Muscle layer of duodenum (tissue), 2 donors: ENCODE results near the gene KRT84.
"Not testable (repeated sequence)": the region's sequence is repeated elsewhere in the genome, so short reads cannot be mapped to it uniquely, and the experiment has no call there.

Source experiments
- H3K27ac ChIP-seq: one replicate; pipeline ENCODE4 v1.7.0; 2013; ENCODE audit warnings: mild to moderate bottlenecking, low read length
- H3K27me3 ChIP-seq: one replicate; pipeline ENCODE4 v1.7.0; 2013; ENCODE audit warnings: low read depth, mild to moderate bottlenecking, control low read depth, low read length
- H3K36me3 ChIP-seq, 2 donors: one replicate each; pipeline ENCODE4 v1.7.0; 2013; ENCODE audit warnings: low read length in 2 of 2, control low read depth in 1 of 2, mild to moderate bottlenecking in 1 of 2; ENCODE audit not compliant: insufficient read depth in 2 of 2, control insufficient read depth in 1 of 2
- H3K4me1 ChIP-seq, 2 donors: one replicate each; pipeline ENCODE4 v1.7.0; 2013; ENCODE audit warnings: low read length in 2 of 2, mild to moderate bottlenecking in 2 of 2, control low read depth in 1 of 2, moderate library complexity in 1 of 2; ENCODE audit not compliant: insufficient read depth in 2 of 2, control insufficient read depth in 1 of 2
- H3K4me3 ChIP-seq, 2 donors: one replicate each; pipeline ENCODE4 v1.7.0; 2013; ENCODE audit warnings: low read length in 2 of 2, low read depth in 1 of 2, mild to moderate bottlenecking in 1 of 2
- H3K9me3 ChIP-seq, 2 donors: one replicate each; pipeline ENCODE4 v1.7.0; 2013; ENCODE audit warnings: low read length in 2 of 2, control low read depth in 1 of 2, mild to moderate bottlenecking in 1 of 2; ENCODE audit not compliant: control insufficient read depth in 1 of 2
- donor health status: healthy.

KRT84 gene

GRCh38 chr12:52410589-52411248, 25.3 kb upstream of the KRT84 start:
- not testable (repeated sequence) for H3K36me3 ChIP-seq, H3K27me3 ChIP-seq, H3K9me3 ChIP-seq, H3K27ac ChIP-seq, H3K4me3 ChIP-seq
- H3K4me1 ChIP-seq: peaks cover 0 to 29% of the 10 kb centered on the region in 2 donors

DNA sequence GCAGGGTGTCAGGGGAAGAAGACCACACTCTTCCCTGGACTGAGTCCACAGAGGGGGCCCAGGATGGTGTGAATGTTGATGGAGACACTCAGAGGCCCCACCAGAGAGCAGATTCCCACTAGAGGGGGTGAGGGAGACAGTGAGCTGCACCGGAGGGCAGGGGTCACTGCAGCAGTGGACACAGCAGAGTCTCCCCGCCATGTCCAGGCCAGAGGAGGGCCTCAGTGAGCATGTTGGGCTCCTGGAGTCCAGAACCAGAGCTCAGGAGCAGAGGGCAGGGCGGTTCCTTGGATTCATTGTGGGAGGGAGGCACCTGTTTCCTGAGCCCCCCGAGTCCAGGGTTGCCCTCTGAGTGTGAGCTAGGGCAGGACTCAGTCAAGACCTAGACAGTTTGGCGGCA, 22.5 kb upstream of the KRT84 start:
- no peaks in the 10 kb centered on the region for H3K36me3 ChIP-seq
- H3K4me3 ChIP-seq: no peak overlapping the region
- no peaks in the 10 kb centered on the region for H3K9me3 ChIP-seq
- peaks cover 0 to 19% of the 10 kb centered on the region in 2 donors for H3K4me1 ChIP-seq
- H3K27ac ChIP-seq: no peak overlapping the region
- no peaks in the 10 kb centered on the region for H3K27me3 ChIP-seq

- no peak within 1 kb of the TSS for H3K4me3 ChIP-seq
- H3K9me3 ChIP-seq: no peaks in the 10 kb centered on the region
- H3K4me1 ChIP-seq: peaks cover 0 to 3% of the 10 kb centered on the region in 2 donors
- H3K36me3 ChIP-seq: no peaks in the 10 kb centered on the region
- no peaks in the 10 kb centered on the region for H3K27me3 ChIP-seq
- H3K27ac ChIP-seq: no peak within 1 kb of the TSS
Measured at GRCh38 chr12:52405922-52406385, 20.5 kb upstream of the KRT84 start, which contains the start of gene KRT82. Gene KRT82 (minus strand): TSS chr12:52406335. CDS start chr12:52406277, 58 bp downstream.

DNA sequence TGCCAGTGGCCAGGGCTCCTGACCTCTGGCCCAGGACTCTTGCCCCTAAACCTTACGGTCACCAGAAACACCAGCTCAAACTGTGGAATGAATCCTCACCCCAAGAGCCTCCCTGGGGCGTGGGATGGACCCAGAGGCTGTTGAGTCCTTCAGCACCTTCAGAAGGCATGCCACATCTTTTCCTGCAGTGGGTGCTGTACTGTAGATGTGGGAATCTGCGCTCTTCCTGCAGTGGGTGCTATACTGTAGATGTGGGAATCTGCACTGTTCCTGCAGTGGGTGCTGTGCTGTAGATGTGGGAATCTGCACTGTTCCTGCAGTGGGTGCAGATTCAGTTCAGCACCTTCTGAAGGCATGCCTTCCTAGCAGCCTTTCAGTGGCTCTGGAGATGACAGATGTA, 19.5 kb upstream of the KRT84 start:
- no peaks in the 10 kb centered on the region for H3K36me3 ChIP-seq
- H3K27ac ChIP-seq: no peak overlapping the region
- H3K4me3 ChIP-seq: no peak overlapping the region
- H3K4me1 ChIP-seq: no peaks in the 10 kb centered on the region
- no peaks in the 10 kb centered on the region for H3K9me3 ChIP-seq
- no peaks in the 10 kb centered on the region for H3K27me3 ChIP-seq

GRCh38 chr12:52403561-52403960, 18.1 kb upstream of the KRT84 start:
- H3K4me3 ChIP-seq: no peak overlapping the region
- no peaks in the 10 kb centered on the region for H3K36me3 ChIP-seq
- no peaks in the 10 kb centered on the region for H3K4me1 ChIP-seq
- no peak overlapping the region for H3K27ac ChIP-seq
- H3K27me3 ChIP-seq: no peaks in the 10 kb centered on the region
- H3K9me3 ChIP-seq: no peaks in the 10 kb centered on the region

- Histone ChIP-seq H3K9me3 (no peaks in the 10 kb centered on the region), H3K27me3 (no peaks in the 10 kb centered on the region), H3K4me3 (no peak overlapping the region), H3K4me1 (no peaks in the 10 kb centered on the region), H3K27ac (no peak overlapping the region), H3K36me3 (no peaks in the 10 kb centered on the region)
Measured at GRCh38 chr12:52402873-52403540, 17.6 kb upstream of the KRT84 start.

GRCh38 chr12:52402377-52402776, 16.9 kb upstream of the KRT84 start:
- Histone ChIP-seq H3K27ac (no peak overlapping the region), H3K9me3 (no peaks in the 10 kb centered on the region), H3K27me3 (no peaks in the 10 kb centered on the region), H3K4me3 (no peak overlapping the region), H3K36me3 (no peaks in the 10 kb centered on the region), H3K4me1 (no peaks in the 10 kb centered on the region)

DNA sequence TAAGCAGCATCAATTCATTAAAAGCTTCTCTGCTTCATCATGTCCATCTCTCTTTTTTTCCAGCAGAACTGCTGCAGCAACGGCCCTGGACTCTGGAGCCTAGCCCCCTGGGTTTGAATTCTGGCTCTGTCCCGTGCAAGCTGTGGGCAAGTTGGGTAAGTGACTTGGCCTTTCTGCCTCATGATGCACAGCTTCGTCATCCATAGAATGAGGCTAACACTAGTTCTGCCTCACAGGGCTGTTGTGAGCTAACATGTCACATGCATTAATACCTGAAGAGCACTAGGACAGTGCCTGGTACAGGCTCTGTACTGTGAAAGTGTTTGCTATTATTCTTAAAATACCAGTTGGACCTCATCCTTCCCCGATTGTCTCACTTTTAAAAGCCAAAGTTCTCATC, 16.5 kb upstream of the KRT84 start:
- Histone ChIP-seq H3K4me1 (no peaks in the 10 kb centered on the region), H3K36me3 (no peaks in the 10 kb centered on the region), H3K9me3 (no peaks in the 10 kb centered on the region), H3K27me3 (no peaks in the 10 kb centered on the region), H3K27ac (no peak overlapping the region), H3K4me3 (no peak overlapping the region)

- Histone ChIP-seq H3K36me3 (no peaks in the 10 kb centered on the region), H3K4me3 (no peak overlapping the region), H3K27ac (no peak overlapping the region), H3K27me3 (no peaks in the 10 kb centered on the region), H3K9me3 (no peaks in the 10 kb centered on the region), H3K4me1 (no peaks in the 10 kb centered on the region)
Measured at GRCh38 chr12:52401526-52401925, 16.1 kb upstream of the KRT84 start.

DNA sequence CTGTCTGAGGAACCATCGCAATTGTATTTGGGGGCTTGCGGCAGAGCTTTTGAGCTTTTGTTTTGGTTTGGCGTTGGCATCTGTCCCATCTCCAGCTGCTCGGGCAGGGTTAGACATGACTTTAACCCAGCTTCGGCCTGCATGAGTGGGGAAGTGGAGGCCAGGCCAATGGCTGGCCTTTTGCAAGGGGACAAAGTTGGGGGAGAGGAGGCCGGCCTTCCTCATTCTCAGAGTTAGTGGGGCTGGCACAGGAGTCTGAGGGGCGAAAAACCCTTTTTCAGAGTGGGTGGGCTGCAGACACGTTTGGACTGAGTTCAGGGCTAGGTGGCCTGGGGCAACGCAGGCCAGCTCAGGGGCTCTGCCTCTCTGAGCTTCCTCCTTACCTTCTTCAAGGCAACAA, 15.5 kb upstream of the KRT84 start:
- no peaks in the 10 kb centered on the region for H3K36me3 ChIP-seq
- no peak overlapping the region for H3K27ac ChIP-seq
- no peaks in the 10 kb centered on the region for H3K4me1 ChIP-seq
- H3K9me3 ChIP-seq: no peaks in the 10 kb centered on the region
- H3K4me3 ChIP-seq: no peak overlapping the region
- H3K27me3 ChIP-seq: no peaks in the 10 kb centered on the region

DNA sequence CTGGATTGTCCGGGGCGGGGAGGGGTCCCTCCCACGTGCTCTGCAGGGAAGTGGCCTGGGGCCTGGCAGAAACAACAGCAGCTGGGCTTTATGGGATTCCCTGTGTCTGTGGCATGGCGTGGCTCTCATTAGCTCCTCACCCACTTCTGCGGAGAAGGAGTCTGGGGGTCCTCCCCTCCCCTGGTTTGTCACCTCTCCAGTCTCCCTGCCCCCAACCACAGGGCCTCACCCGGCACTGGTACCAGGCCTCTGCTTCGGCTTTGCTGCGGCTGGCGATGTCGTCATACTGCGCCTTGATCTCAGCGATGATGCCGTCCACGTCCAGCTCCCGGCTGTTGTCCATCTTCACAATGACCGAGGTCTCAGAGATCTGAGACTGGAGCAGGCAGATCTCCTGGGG, 14.3 kb upstream of the KRT84 start:
- no peaks in the 10 kb centered on the region for H3K36me3 ChIP-seq
- H3K9me3 ChIP-seq: no peaks in the 10 kb centered on the region
- no peaks in the 10 kb centered on the region for H3K27me3 ChIP-seq
- no peak overlapping the region for H3K4me3 ChIP-seq
- no peaks in the 10 kb centered on the region for H3K4me1 ChIP-seq
- H3K27ac ChIP-seq: no peak overlapping the region

DNA sequence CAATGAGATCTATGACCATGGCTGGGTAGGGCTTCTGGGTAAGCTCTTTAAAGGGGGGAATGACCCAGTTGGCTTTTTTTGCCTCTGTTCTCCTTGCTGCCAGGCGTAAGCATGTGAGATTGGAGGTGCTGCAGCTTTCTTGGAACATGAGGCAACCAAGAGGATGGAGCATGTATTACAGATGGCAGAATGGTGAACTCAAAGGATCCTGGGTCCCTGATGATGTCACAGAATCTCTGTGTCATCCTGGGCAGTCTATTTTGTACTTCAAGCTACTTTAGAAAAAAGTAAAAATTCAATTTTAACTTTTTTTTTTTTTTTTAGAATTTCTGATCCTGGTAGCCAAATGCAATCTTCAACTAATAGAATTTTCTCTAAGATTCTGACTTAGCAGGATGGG, 12.7 kb upstream of the KRT84 start:
- H3K4me3 ChIP-seq: no peak overlapping the region
- H3K36me3 ChIP-seq: no peaks in the 10 kb centered on the region
- H3K9me3 ChIP-seq: no peaks in the 10 kb centered on the region
- no peaks in the 10 kb centered on the region for H3K27me3 ChIP-seq
- no peak overlapping the region for H3K27ac ChIP-seq
- no peaks in the 10 kb centered on the region for H3K4me1 ChIP-seq
